Fibroblast of lung (primary cell): ENCODE measurements around the gene ACOT9.

ENCODE experiments used
- CTCF ChIP-seq, 2 donors: IDR thresholded peaks in 1 of 2; conservative IDR thresholded peaks in 1 of 2; 1 replicate in 1 of 2; 2 replicates in 1 of 2; pipeline ENCODE4 v1.5.1; 2011 to 2012; ENCODE audit warnings: low read length in 2 of 2, control low read depth in 1 of 2, inconsistent platforms in 1 of 2, low read depth in 1 of 2, mild to moderate bottlenecking in 1 of 2
- EZH2 ChIP-seq: IDR thresholded peaks from 2 replicates; pipeline ENCODE4 v1.5.1; 2012; ENCODE audit warnings: low read length, control low read depth, mild to moderate bottlenecking; ENCODE audit errors: missing control alignments

DNA sequence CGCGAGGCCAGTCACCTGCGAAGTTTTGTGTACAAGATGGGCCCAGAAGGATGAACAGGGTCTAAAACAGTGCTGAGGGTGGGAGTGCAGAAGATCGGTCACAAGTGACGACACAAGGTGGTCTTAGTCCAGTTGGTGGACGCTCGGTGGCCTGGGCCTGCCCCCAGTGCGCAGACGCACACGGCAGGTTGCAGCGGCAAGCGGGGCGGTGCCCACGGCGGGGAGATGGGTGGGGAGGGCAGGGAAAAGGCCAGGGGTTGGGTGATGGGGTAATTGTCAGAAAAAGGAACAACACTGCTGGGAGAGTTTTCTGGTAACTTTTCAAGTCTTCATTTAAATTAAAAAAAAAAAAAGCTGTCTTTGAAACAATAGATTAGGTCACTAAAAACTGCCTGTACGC lies 76.8 kb downstream of the ACOT9 start:
- TF ChIP-seq CTCF (conservative IDR thresholded peaks at IDR 0.05 in 1 of 2, IDR thresholded peaks at IDR 0.05 in 1 of 2; ENCODE audit: low read depth in 1 of 2, low read length in 2 of 2): no peak
- no peak for TF ChIP-seq EZH2
